ENCODE data around the gene DHX16.

DNA sequence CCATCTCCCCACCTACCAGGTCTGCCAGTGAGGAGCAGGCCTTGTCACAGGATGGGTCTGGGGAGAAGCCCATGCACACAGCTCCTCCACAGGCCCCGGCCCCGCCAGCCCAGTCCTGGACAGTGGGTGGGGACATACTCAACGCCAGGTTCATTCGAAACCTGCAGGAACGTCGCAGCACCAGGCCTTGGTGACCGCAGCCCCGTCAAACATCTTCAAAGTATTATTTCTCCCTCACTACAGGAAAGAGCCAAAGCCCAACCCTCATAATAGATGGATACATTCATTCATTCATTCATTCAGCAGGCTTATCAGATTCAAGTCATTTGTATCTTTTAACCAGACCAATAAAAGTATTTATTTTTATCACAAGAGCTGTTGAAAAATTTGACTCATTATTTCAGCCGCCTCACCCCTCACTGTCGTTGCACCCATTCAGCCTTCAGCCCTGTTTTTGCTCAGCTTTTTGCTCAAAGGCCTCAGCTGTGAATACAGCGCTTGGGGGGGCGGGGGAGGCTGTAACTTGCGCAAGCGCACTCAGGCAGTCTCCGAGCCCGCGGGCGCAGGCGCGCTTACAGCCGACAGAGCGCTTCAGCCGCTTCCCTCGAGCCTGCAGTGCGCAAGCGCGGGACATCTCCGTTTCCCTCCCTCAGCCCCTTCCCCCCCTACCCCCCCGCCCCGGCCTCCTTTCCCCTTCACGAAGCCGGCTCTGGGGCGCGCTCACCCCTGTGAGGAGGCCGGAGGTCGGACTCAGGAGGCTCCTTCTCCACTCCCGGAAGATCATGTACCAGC lies 26.2 kb downstream of the DHX16 start, which contains the start of gene C6orf136:
- no peak for TF ChIP-seq POLR2A (IDR thresholded peaks at IDR 0.05; ENCODE audit: low read depth, low read length)
- no peak for TF ChIP-seq SMC3 (IDR thresholded peaks at IDR 0.05; ENCODE audit: low read depth, low read length)
- TF ChIP-seq, protein P1, sequence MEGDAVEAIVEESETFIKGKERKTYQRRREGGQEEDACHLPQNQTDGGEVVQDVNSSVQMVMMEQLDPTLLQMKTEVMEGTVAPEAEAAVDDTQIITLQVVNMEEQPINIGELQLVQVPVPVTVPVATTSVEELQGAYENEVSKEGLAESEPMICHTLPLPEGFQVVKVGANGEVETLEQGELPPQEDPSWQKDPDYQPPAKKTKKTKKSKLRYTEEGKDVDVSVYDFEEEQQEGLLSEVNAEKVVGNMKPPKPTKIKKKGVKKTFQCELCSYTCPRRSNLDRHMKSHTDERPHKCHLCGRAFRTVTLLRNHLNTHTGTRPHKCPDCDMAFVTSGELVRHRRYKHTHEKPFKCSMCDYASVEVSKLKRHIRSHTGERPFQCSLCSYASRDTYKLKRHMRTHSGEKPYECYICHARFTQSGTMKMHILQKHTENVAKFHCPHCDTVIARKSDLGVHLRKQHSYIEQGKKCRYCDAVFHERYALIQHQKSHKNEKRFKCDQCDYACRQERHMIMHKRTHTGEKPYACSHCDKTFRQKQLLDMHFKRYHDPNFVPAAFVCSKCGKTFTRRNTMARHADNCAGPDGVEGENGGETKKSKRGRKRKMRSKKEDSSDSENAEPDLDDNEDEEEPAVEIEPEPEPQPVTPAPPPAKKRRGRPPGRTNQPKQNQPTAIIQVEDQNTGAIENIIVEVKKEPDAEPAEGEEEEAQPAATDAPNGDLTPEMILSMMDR (conservative IDR thresholded peaks at IDR 0.05; ENCODE audit: low read depth, low read length) = no peak
- TF ChIP-seq, protein P2, sequence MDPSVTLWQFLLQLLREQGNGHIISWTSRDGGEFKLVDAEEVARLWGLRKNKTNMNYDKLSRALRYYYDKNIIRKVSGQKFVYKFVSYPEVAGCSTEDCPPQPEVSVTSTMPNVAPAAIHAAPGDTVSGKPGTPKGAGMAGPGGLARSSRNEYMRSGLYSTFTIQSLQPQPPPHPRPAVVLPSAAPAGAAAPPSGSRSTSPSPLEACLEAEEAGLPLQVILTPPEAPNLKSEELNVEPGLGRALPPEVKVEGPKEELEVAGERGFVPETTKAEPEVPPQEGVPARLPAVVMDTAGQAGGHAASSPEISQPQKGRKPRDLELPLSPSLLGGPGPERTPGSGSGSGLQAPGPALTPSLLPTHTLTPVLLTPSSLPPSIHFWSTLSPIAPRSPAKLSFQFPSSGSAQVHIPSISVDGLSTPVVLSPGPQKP (IDR thresholded peaks at IDR 0.05; ENCODE audit: borderline replicate concordance, low read depth, low read length) = no peak

Measured in IMR-90 (cell line).